DMS 273 (cell line): ENCODE results near the gene C9orf57.
"Not testable (repeated sequence)": the region's sequence is repeated elsewhere in the genome, so short reads cannot be mapped to it uniquely, and the experiment has no call there.

Source experiments
- DNase-seq: peaks from one replicate; lab custom pipeline; 2025; ENCODE audit not compliant: unreplicated experiment; lab: John Stamatoyannopoulos, UW

Gene C9orf57

DNA sequence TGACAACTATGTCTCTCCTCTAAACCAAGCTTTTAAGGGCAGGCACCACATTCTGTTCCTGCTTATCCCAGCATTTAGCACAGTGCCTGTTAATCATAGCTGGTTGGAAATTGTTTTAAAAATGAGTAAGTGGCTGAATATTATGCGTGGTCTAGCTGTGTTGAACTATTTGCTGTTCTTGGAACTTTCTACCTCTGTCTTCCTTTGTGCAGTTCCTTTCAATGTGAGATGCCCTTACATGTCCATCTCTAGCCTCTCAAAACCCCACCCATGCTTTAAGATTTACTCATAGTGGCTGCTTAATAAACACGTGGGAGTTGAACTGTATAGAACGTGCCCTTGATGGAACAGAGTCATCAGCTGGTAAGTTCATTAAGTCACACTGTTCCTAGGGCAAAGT, 34.5 kb downstream of the C9orf57 start:
- no peak for DNase-seq

GRCh38 chr9:72023596-72023995, 36.8 kb downstream of the C9orf57 start:
- no peak for DNase-seq

- DNase-seq = no peak
Measured at GRCh38 chr9:72022841-72023240, 37.6 kb downstream of the C9orf57 start.

- no peak for DNase-seq
Measured at GRCh38 chr9:72013292-72013760, 47.1 kb downstream of the C9orf57 start.

GRCh38 chr9:72012646-72013045, 47.8 kb downstream of the C9orf57 start:
- DNase-seq = no peak

- DNase-seq = not testable (repeated sequence)
Measured at GRCh38 chr9:72007726-72008125, 52.7 kb downstream of the C9orf57 start.

DNA sequence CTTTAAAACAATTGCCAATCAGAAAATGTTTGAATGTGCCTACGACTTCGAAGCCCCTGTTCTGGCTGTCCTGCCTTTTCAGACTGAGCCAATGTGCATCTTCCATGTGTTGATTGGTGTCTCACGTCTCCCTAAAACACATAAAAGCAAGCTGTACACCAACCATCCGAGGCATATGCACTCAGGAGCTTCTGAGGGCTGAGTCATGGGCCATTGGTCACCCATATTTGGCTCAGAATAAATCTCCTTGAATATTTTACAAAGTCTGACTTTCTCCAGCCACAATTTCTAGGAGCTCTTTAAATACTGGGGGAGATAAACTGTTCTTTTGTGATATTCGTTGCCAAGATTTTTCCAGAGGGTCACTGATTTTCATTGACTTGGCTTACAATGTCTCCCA, 53.9 kb downstream of the C9orf57 start:
- no peak for DNase-seq

DNA sequence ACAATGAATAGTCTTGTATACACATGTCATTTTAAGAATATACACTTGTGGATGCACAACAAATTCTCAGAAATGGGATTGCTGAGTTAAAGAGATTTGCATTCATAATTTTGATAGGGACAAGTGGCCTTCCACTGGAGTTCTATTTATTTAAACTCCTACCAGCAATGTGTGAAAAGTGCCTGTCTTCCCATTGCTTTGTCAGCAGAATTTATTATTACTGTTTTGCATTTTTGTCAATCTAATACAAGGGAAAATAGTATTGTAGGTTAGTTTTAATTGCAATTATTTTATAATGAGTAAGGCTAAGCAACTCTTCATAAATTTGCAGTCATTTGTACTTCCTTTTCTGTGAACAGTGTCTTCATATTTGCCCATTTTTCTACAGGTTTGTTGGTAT, 55.0 kb downstream of the C9orf57 start:
- no peak for DNase-seq
